H1 (cell line): Measurements from ENCODE around the gene PDGFD. TPM values are rescaled to one million over a fixed set of nuclear protein-coding genes. Genes with fewer than 3 reads are reported as not detected.

Experiments
- CTCF ChIA-PET: fragments of 300-600 bp; sonication (Branson Sonifier 250); formaldehyde crosslinking; loops from one replicate; lab custom pipeline; 2021; ENCODE audit not compliant: partially characterized antibody; lab: Charles Lee
- POLR2A ChIA-PET: fragments of 300-600 bp; sonication (Branson Sonifier 250); formaldehyde crosslinking; loops from one replicate; lab custom pipeline; 2021; ENCODE audit warnings: inconsistent platforms; ENCODE audit not compliant: partially characterized antibody; lab: Charles Lee
- DNase-seq, 2 experiments: peaks; one replicate each; pipeline versions ENCODE4 v3.0.0 to v3.0.0-alpha.2; 2010 to 2022; ENCODE audit warnings: low spot score in 2 of 2, low read depth in 1 of 2, mixed read lengths in 1 of 2
- FAIRE-seq: peaks from 2 replicates; lab custom pipeline; 2011; peaks lifted over from hg19 to GRCh38; lab: Jason Lieb, UNC
- H2AFZ ChIP-seq: 2 replicates; pipeline ENCODE4 v1.8.1; 2012; ENCODE audit warnings: low read length, inconsistent platforms
- H2AK5ac ChIP-seq: 2 replicates; pipeline ENCODE4 v1.6.1; 2013; ENCODE audit warnings: low read depth, low read length
- H2BK120ac ChIP-seq: replicated peaks from 2 replicates; pipeline ENCODE3; 2013; ENCODE audit warnings: low read depth, low read length, inconsistent platforms
- H2BK12ac ChIP-seq: 2 replicates; pipeline ENCODE4 v1.6.1; 2013; ENCODE audit warnings: low read depth, low read length
- H2BK15ac ChIP-seq: 2 replicates; pipeline ENCODE4 v1.6.1; 2013; ENCODE audit warnings: low read length
- H2BK20ac ChIP-seq: 2 replicates; pipeline ENCODE4 v1.6.1; 2013; ENCODE audit warnings: low read length
- H2BK5ac ChIP-seq: 2 replicates; pipeline ENCODE4 v1.6.1; 2013; ENCODE audit warnings: low read depth, low read length
- H3K14ac ChIP-seq: 2 replicates; pipeline ENCODE4 v1.6.1; 2013; ENCODE audit warnings: inconsistent platforms; ENCODE audit not compliant: insufficient read length
- H3K18ac ChIP-seq: 2 replicates; pipeline ENCODE4 v1.6.1; 2013; ENCODE audit warnings: low read length; ENCODE audit errors: extremely low read depth
- H3K23ac ChIP-seq: 2 replicates; pipeline ENCODE4 v1.6.1; 2013; ENCODE audit warnings: inconsistent platforms; ENCODE audit not compliant: insufficient read length
- H3K23me2 ChIP-seq: 2 replicates; pipeline ENCODE4 v1.6.1; 2013; ENCODE audit warnings: low read depth, low read length
- H3K27ac ChIP-seq: 2 replicates; pipeline ENCODE4 v1.6.1; 2011; ENCODE audit warnings: low read depth, low read length, inconsistent platforms
- H3K27me3 ChIP-seq, 4 experiments: replicated peaks in 1 of 4; 1 replicate in 1 of 4; 2 replicates in 3 of 4; pipeline versions ENCODE4 v1.6.1 to v1.8.1; 2011 to 2013; ENCODE audit warnings: low read length in 3 of 4, mild to moderate bottlenecking in 3 of 4, inconsistent platforms in 2 of 4, mixed read lengths in 2 of 4, moderate library complexity in 1 of 4; ENCODE audit not compliant: control insufficient read depth in 3 of 4, insufficient read depth in 3 of 4; ENCODE audit errors: extremely low read depth in 1 of 4
- H3K36me3 ChIP-seq, 4 experiments: 2 replicates each; pipeline versions ENCODE4 v1.6.1 to v1.8.1; 2011 to 2013; ENCODE audit warnings: mild to moderate bottlenecking in 4 of 4, low read length in 3 of 4, moderate library complexity in 2 of 4, control low read depth in 1 of 4, inconsistent platforms in 1 of 4; ENCODE audit not compliant: insufficient read depth in 4 of 4, control insufficient read depth in 2 of 4
- H3K4ac ChIP-seq: replicated peaks from 2 replicates; pipeline ENCODE3; 2013; ENCODE audit warnings: low read length, low read depth, mixed read lengths, inconsistent platforms; ENCODE audit not compliant: insufficient read length
- H3K4me1 ChIP-seq, 4 experiments: replicated peaks in 1 of 4; 1 replicate in 1 of 4; 2 replicates in 3 of 4; pipeline versions ENCODE4 v1.6.1 to v1.8.1; 2011 to 2013; ENCODE audit warnings: low read length in 3 of 4, inconsistent platforms in 2 of 4, mixed read lengths in 1 of 4; ENCODE audit not compliant: insufficient read depth in 4 of 4, control insufficient read depth in 3 of 4
- H3K4me2 ChIP-seq, 2 experiments: 2 replicates each; pipeline versions ENCODE4 v1.6.1 to v1.8.1; 2011 to 2013; ENCODE audit warnings: low read depth in 2 of 2, low read length in 2 of 2, control low read depth in 1 of 2, inconsistent platforms in 1 of 2, mild to moderate bottlenecking in 1 of 2; ENCODE audit not compliant: insufficient read depth in 1 of 2
- H3K4me3 ChIP-seq, 4 experiments: fragments of 200-600, 300-600 bp in 1 of 4; sonication (generic), shearing (Covaris generic), sonication (Bioruptor Twin) in 1 of 4; 2 replicates each; pipeline versions ENCODE4 v1.5.1 to v1.8.1; 2011 to 2016; ENCODE audit warnings: low read length in 4 of 4, low read depth in 3 of 4, control low read depth in 2 of 4, inconsistent platforms in 2 of 4, mild to moderate bottlenecking in 2 of 4, mixed read lengths in 1 of 4, moderate library complexity in 1 of 4; ENCODE audit not compliant: insufficient read depth in 2 of 4; ENCODE audit errors: extremely low read depth in 1 of 4
- H3K56ac ChIP-seq: replicated peaks from 2 replicates; pipeline ENCODE3; 2013; ENCODE audit warnings: low read depth, mild to moderate bottlenecking, mixed read lengths, low read length, inconsistent platforms; ENCODE audit not compliant: insufficient read length
- H3K79me1 ChIP-seq: 2 replicates; pipeline ENCODE4 v1.6.1; 2013; ENCODE audit warnings: low read depth, low read length, control low read depth
- H3K79me2 ChIP-seq, 2 experiments: 2 replicates each; pipeline versions ENCODE4 v1.6.1 to v1.8.1; 2012 to 2013; ENCODE audit warnings: low read length in 2 of 2, mild to moderate bottlenecking in 2 of 2, inconsistent platforms in 1 of 2; ENCODE audit not compliant: insufficient read depth in 2 of 2, control insufficient read depth in 1 of 2
- H3K9ac ChIP-seq, 4 experiments: replicated peaks in 1 of 4; 1 replicate in 1 of 4; 2 replicates in 3 of 4; pipeline versions ENCODE4 v1.6.1 to v1.8.1; 2011 to 2013; ENCODE audit warnings: low read depth in 3 of 4, low read length in 3 of 4, control low read depth in 2 of 4, mild to moderate bottlenecking in 2 of 4, moderate library complexity in 2 of 4, inconsistent platforms in 1 of 4; ENCODE audit errors: extremely low read depth in 1 of 4
- H3K9me3 ChIP-seq, 2 experiments: 2 replicates each; pipeline versions ENCODE4 v1.6.1 to v1.8.1; 2012 to 2013; ENCODE audit warnings: mild to moderate bottlenecking in 2 of 2, moderate library complexity in 2 of 2, control low read depth in 1 of 2, inconsistent platforms in 1 of 2, low read depth in 1 of 2, low read length in 1 of 2, mixed read lengths in 1 of 2; ENCODE audit not compliant: insufficient read depth in 2 of 2
- H4K20me1 ChIP-seq, 2 experiments: replicated peaks in 1 of 2; 2 replicates each; pipeline versions ENCODE3 to v1.8.1; 2011 to 2013; ENCODE audit warnings: inconsistent platforms in 2 of 2, low read length in 2 of 2, mild to moderate bottlenecking in 1 of 2; ENCODE audit not compliant: insufficient read depth in 2 of 2, control insufficient read depth in 1 of 2
- H4K5ac ChIP-seq: 2 replicates; pipeline ENCODE4 v1.6.1; 2013; ENCODE audit warnings: low read length, low read depth, mixed read lengths, inconsistent platforms; ENCODE audit not compliant: insufficient read length
- H4K8ac ChIP-seq: 2 replicates; pipeline ENCODE4 v1.8.0; 2013; ENCODE audit warnings: mild to moderate bottlenecking, moderate library complexity, low read length, inconsistent platforms; ENCODE audit not compliant: insufficient read depth; ENCODE audit errors: extremely low read depth
- H4K91ac ChIP-seq: replicated peaks from 2 replicates; pipeline ENCODE3; 2013; ENCODE audit warnings: low read length, mixed read lengths, inconsistent platforms; ENCODE audit not compliant: insufficient read length
- CREB1 ChIP-seq: IDR thresholded peaks from 2 replicates; pipeline ENCODE4 v1.6.1; 2012; ENCODE audit warnings: inconsistent platforms
- HDAC2 ChIP-seq, 2 experiments: fragments of 300-600 bp in 1 of 2; sonication (generic) in 1 of 2; IDR thresholded peaks; 2 replicates each; pipeline ENCODE4 v1.6.1; 2011 to 2012; ENCODE audit warnings: low read depth in 2 of 2, low read length in 2 of 2, mild to moderate bottlenecking in 2 of 2, moderate library complexity in 2 of 2, borderline replicate concordance in 1 of 2, inconsistent platforms in 1 of 2
- MAFK ChIP-seq: IDR thresholded peaks from 2 replicates; pipeline ENCODE4 v1.6.1; 2012; ENCODE audit warnings: low read depth, mild to moderate bottlenecking, improper control_type of control experiment, low read length
- WGBS, 2 experiments: shearing (Covaris generic) in 1 of 2; methylation state at CpG; one replicate each; pipeline versions ENCODE4 v1.1.6 to v1.1.7; 2013 to 2015; ENCODE audit warnings: low lambda C conversion rate in 2 of 2, mixed read lengths in 2 of 2, inconsistent platforms in 1 of 2, low coverage in 1 of 2, missing lambda C conversion rate in 1 of 2; ENCODE audit not compliant: insufficient replicate concordance in 2 of 2, insufficient coverage in 1 of 2, insufficient read length in 1 of 2; ENCODE audit errors: extremely low coverage in 1 of 2, missing lambda C conversion rate in 1 of 2; 5-methylcytosine and 5-hydroxymethylcytosine counted together
- polyA plus RNA-seq, 7 experiments: library from polyadenylated mRNA; depleted of rRNA in 3 of 7; stranded (reverse) in 5 of 7; unstranded in 2 of 7; fragments of >200 nt in 5 of 7; fragments of 200-250 nt in 2 of 7; gene quantifications; 1 replicate in 5 of 7; 2 replicates in 1 of 7; 4 replicates in 1 of 7; pipeline versions ENCODE4 v1.2.1 to v1.2.3, GENCODE V29; 2011 to 2013; ENCODE audit warnings: missing spikeins in 2 of 7, mixed read lengths in 2 of 7
- total RNA-seq: library from RNA; stranded (reverse); fragmentation: NEBNext Ultra II Directional; extraction: Animal tissue kit (Norgen Biotek cat#: 25700); gene quantifications from 2 replicates; pipeline ENCODE4 v1.2.1, GENCODE V29; 2021
- TF ChIP-seq, protein P1 (sequence below): IDR thresholded peaks from 2 replicates; pipeline ENCODE4 v1.6.1; 2012; ENCODE audit warnings: low read length, inconsistent platforms
- TF ChIP-seq, protein P2 (sequence below), 3 experiments: IDR thresholded peaks; 1 replicate in 2 of 3; 2 replicates in 1 of 3; pipeline versions ENCODE4 v1.5.1 to v1.6.1; 2011; ENCODE audit warnings: low read length in 3 of 3, mild to moderate bottlenecking in 3 of 3, inconsistent platforms in 2 of 3, low read depth in 1 of 3, moderate library complexity in 1 of 3; ENCODE audit not compliant: insufficient read depth in 1 of 3; ENCODE audit errors: control extremely low read depth in 1 of 3
- TF ChIP-seq, protein P3 (sequence below): IDR thresholded peaks from 2 replicates; pipeline ENCODE4 v1.6.1; 2011; ENCODE audit warnings: low read length, improper control_type of control experiment

The PDGFD gene
- total and polyA plus RNA-seq, 2 of the 8 experiments (the other 6 are each of a cell fraction or from before 2014, with no cell fraction given) = 1.1 to 3.9 TPM

DNA sequence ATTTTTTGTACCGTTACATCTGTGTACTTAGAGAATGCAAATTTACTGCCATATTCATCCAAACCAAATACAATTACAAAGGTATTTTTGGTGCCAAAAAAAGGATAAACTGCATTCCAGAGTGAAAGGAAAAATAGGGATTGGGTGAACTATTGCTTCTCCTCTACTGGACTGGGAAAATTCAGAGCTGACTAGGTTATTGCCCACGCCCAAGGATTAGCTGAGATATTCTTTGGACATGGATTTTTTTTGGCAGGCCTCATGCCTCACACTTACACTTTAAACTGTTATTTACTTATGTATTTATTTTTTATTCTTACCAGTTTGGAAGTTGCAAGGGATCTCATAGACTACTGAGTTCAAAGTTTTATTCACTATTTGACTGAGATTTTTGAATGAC, 203.8 kb downstream of the PDGFD start:
- H3K56ac ChIP-seq = no peak overlapping the region
- no peaks in the 10 kb centered on the region for H3K36me3 ChIP-seq
- H2BK15ac ChIP-seq = no peak overlapping the region
- peaks cover 0 to 2% (median 0%) of the 10 kb centered on the region in 4 experiments; a peak in 1 of 7 replicates for H3K4me1 ChIP-seq
- H3K23me2 ChIP-seq = no peaks in the 10 kb centered on the region
- H4K8ac ChIP-seq = no peak overlapping the region
- POLR2A ChIA-PET = no interaction called here
- no peak overlapping the region for H3K4ac ChIP-seq
- FAIRE-seq (no peak), DNase-seq (no peak)
- no peak overlapping the region for H3K14ac ChIP-seq
- no peak overlapping the region for H3K27ac ChIP-seq
- no peak overlapping the region for H2BK20ac ChIP-seq
- no peaks in the 10 kb centered on the region for H3K27me3 ChIP-seq
- no peak overlapping the region for H2BK120ac ChIP-seq
- H3K79me2 ChIP-seq = no peaks in the 10 kb centered on the region
- no peaks in the 10 kb centered on the region; a peak in 1 of 4 replicates for H3K9me3 ChIP-seq
- H4K5ac ChIP-seq = no peak overlapping the region
- H3K9ac ChIP-seq = no peak overlapping the region
- CTCF ChIA-PET = no interaction called here
- no peak overlapping the region for H2AFZ ChIP-seq
- H4K20me1 ChIP-seq = no peaks in the 10 kb centered on the region
- no peak overlapping the region for H3K23ac ChIP-seq
- no peak overlapping the region for H3K18ac ChIP-seq
- no peak overlapping the region for H2BK12ac ChIP-seq
- no peak overlapping the region for H2AK5ac ChIP-seq
- no peaks in the 10 kb centered on the region for H3K79me1 ChIP-seq
- no peak overlapping the region for H3K4me3 ChIP-seq
- H3K4me2 ChIP-seq = no peak overlapping the region
- no peak overlapping the region for H4K91ac ChIP-seq
- 95% methylated on average over 2 of the region's 2 CpGs; no CpG with 5 or more reads in 1 of the 2 experiments for WGBS, 2 experiments
- H2BK5ac ChIP-seq = no peak overlapping the region
- TF ChIP-seq MAFK (no peak), CREB1 (no peak), HDAC2 (IDR thresholded peaks at IDR 0.05; ENCODE audit: borderline replicate concordance in 1 of 2, low read depth in 2 of 2, low read length in 2 of 2) (no peak)
- TF ChIP-seq, protein P1, sequence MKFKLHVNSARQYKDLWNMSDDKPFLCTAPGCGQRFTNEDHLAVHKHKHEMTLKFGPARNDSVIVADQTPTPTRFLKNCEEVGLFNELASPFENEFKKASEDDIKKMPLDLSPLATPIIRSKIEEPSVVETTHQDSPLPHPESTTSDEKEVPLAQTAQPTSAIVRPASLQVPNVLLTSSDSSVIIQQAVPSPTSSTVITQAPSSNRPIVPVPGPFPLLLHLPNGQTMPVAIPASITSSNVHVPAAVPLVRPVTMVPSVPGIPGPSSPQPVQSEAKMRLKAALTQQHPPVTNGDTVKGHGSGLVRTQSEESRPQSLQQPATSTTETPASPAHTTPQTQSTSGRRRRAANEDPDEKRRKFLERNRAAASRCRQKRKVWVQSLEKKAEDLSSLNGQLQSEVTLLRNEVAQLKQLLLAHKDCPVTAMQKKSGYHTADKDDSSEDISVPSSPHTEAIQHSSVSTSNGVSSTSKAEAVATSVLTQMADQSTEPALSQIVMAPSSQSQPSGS = no peak
- TF ChIP-seq, protein P2, sequence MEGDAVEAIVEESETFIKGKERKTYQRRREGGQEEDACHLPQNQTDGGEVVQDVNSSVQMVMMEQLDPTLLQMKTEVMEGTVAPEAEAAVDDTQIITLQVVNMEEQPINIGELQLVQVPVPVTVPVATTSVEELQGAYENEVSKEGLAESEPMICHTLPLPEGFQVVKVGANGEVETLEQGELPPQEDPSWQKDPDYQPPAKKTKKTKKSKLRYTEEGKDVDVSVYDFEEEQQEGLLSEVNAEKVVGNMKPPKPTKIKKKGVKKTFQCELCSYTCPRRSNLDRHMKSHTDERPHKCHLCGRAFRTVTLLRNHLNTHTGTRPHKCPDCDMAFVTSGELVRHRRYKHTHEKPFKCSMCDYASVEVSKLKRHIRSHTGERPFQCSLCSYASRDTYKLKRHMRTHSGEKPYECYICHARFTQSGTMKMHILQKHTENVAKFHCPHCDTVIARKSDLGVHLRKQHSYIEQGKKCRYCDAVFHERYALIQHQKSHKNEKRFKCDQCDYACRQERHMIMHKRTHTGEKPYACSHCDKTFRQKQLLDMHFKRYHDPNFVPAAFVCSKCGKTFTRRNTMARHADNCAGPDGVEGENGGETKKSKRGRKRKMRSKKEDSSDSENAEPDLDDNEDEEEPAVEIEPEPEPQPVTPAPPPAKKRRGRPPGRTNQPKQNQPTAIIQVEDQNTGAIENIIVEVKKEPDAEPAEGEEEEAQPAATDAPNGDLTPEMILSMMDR (IDR thresholded peaks at IDR 0.05; ENCODE audit: control extremely low read depth in 1 of 3, insufficient read depth in 1 of 3, low read depth in 1 of 3, low read length in 3 of 3) = no peak
- TF ChIP-seq, protein P3, sequence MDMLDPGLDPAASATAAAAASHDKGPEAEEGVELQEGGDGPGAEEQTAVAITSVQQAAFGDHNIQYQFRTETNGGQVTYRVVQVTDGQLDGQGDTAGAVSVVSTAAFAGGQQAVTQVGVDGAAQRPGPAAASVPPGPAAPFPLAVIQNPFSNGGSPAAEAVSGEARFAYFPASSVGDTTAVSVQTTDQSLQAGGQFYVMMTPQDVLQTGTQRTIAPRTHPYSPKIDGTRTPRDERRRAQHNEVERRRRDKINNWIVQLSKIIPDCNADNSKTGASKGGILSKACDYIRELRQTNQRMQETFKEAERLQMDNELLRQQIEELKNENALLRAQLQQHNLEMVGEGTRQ = no peak
